ENCODE results near the gene ZNHIT3.

DNA sequence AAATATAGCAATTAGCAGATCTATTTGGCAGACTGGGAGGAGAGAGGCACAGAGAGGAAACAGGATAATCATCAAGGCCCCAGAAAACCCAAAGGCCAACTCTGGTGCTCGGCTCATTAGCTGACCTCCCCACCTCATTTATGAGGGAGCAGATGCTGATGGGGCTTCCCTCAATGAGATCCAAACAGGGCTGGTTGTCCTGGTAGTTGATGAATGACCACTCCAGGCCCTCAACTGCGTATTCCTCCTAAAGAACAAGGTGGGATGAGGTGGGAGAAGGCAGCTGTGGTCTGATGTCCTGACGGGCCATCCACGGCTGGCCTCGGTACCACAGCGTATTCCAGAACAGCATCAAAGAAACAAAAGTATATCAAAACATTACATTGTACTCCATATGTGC lies 20.8 kb downstream of the ZNHIT3 start:
- TF ChIP-seq, protein P1, sequence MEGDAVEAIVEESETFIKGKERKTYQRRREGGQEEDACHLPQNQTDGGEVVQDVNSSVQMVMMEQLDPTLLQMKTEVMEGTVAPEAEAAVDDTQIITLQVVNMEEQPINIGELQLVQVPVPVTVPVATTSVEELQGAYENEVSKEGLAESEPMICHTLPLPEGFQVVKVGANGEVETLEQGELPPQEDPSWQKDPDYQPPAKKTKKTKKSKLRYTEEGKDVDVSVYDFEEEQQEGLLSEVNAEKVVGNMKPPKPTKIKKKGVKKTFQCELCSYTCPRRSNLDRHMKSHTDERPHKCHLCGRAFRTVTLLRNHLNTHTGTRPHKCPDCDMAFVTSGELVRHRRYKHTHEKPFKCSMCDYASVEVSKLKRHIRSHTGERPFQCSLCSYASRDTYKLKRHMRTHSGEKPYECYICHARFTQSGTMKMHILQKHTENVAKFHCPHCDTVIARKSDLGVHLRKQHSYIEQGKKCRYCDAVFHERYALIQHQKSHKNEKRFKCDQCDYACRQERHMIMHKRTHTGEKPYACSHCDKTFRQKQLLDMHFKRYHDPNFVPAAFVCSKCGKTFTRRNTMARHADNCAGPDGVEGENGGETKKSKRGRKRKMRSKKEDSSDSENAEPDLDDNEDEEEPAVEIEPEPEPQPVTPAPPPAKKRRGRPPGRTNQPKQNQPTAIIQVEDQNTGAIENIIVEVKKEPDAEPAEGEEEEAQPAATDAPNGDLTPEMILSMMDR (IDR thresholded peaks at IDR 0.05; ENCODE audit: borderline replicate concordance, extremely low read depth, low read length, poor library complexity, severe bottlenecking): no peak
- no peak for TF ChIP-seq EZH2 (IDR thresholded peaks at IDR 0.05; ENCODE audit: borderline replicate concordance, low read depth, low read length, severe bottlenecking)

All from DND-41 (cell line).